ENCODE measurements around the gene HIP1. TPM values are rescaled to one million over a fixed set of nuclear protein-coding genes. Genes with fewer than 3 reads are reported as not detected.

The HIP1 gene
- total RNA-seq, 1 donor from 2014 or later = 39.2 TPM

DNA sequence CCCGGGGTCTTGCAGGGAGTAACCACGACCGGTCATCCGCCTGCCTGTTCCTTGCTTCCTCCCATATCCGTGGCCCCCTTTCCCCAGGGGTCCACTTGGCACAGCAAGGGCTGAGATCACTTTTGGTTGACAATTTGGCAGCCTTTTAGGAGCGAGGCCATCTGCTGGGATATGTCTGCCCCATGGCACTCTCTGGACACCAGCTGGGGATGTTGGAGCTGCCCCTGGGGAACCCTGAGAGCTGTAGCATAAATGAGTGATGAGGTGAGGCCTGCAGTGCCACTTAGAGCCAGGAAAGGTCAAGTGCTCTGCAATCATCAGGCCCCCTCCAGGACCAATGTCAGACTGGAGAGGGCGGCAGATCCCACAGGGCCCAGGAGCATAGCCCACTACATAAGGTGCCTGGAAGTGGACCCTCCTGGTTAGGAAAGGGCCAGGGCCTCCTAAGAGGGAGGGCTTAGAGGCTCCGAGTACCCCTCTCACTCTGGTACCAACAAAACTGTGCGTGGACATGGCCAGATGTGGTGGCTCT lies 92.1 kb downstream of the HIP1 start:
- H3K27ac Mint-ChIP-seq = peak overlapping the region; percentile 30
- Histone ChIP-seq H3K27ac (no peak overlapping the region), H3K4me3 (no peak overlapping the region), H3K9me3 (ENCODE audit: low read depth) (no peaks in the 10 kb centered on the region), H3F3A (ENCODE audit: low read depth) (peaks cover 28% of the 10 kb centered on the region), H3K27me3 (no peaks in the 10 kb centered on the region), H3K9ac (no peak overlapping the region), H2AFZ (replicated peaks) (no peak overlapping the region), H3K36me3 (no peaks in the 10 kb centered on the region), H3K79me2 (ENCODE audit: low read depth) (no peaks in the 10 kb centered on the region), H3K4me2 (no peak overlapping the region), H3K4me1 (peaks cover 20% of the 10 kb centered on the region), H4K20me1 (ENCODE audit: low read depth) (no peaks in the 10 kb centered on the region)
- H3K27me3 Mint-ChIP-seq (ENCODE audit: insufficient read depth, low read depth) = no peaks in the 10 kb centered on the region
- H3K36me3 Mint-ChIP-seq = peaks cover 1% of the 10 kb centered on the region
- no peak for DNase-seq (ENCODE audit: low spot score)
- H3K4me3 Mint-ChIP-seq = no peak overlapping the region
- TF ChIP-seq EZH2phosphoT487 (IDR thresholded peaks at IDR 0.05) (no peak), CTCF (IDR thresholded peaks at IDR 0.05) (no peak), EZH2 (IDR thresholded peaks at IDR 0.05) (no peak)
- H3K9me3 Mint-ChIP-seq = peaks cover 9% of the 10 kb centered on the region
- H3K4me1 Mint-ChIP-seq = peaks cover 20% of the 10 kb centered on the region

GRCh38 chr7:75645570-75645969 lies 93.2 kb downstream of the HIP1 start:
- no peak for TF ChIP-seq CTCF (IDR thresholded peaks at IDR 0.05)
- TF ChIP-seq EZH2phosphoT487 (IDR thresholded peaks at IDR 0.05) = no peak
- no peak for TF ChIP-seq EZH2 (IDR thresholded peaks at IDR 0.05)
- H3K79me2 ChIP-seq (ENCODE audit: low read depth) = no peaks in the 10 kb centered on the region
- peaks cover 9% of the 10 kb centered on the region for H3K9me3 Mint-ChIP-seq
- H2AFZ ChIP-seq (replicated peaks) = no peak overlapping the region
- H3K27me3 Mint-ChIP-seq (ENCODE audit: insufficient read depth, low read depth) = no peaks in the 10 kb centered on the region
- H3K4me3 ChIP-seq = no peak overlapping the region
- peaks cover 15% of the 10 kb centered on the region for H3K4me1 Mint-ChIP-seq
- H3K36me3 Mint-ChIP-seq = peaks cover 1% of the 10 kb centered on the region
- H3K27me3 ChIP-seq = no peaks in the 10 kb centered on the region
- no peaks in the 10 kb centered on the region for H3K36me3 ChIP-seq
- no peaks in the 10 kb centered on the region for H4K20me1 ChIP-seq (ENCODE audit: low read depth)
- H3K4me1 ChIP-seq = peaks cover 15% of the 10 kb centered on the region
- no peak overlapping the region for H3K27ac ChIP-seq
- no peak for DNase-seq (ENCODE audit: low spot score)
- no peak overlapping the region for H3K4me2 ChIP-seq
- peaks cover 32% of the 10 kb centered on the region for H3F3A ChIP-seq (ENCODE audit: low read depth)
- H3K9ac ChIP-seq = no peak overlapping the region
- H3K4me3 Mint-ChIP-seq = no peak overlapping the region
- H3K27ac Mint-ChIP-seq = no peak overlapping the region
- no peaks in the 10 kb centered on the region for H3K9me3 ChIP-seq (ENCODE audit: low read depth)

- Mint-ChIP-seq H3K27ac (no peak overlapping the region), H3K4me3 (no peak overlapping the region), H3K36me3 (peaks cover 1% of the 10 kb centered on the region), H3K27me3 (ENCODE audit: insufficient read depth, low read depth) (peaks cover 4% of the 10 kb centered on the region), H3K9me3 (peaks cover 9% of the 10 kb centered on the region), H3K4me1 (peaks cover 13% of the 10 kb centered on the region)
- no peaks in the 10 kb centered on the region for H4K20me1 ChIP-seq (ENCODE audit: low read depth)
- H3K4me2 ChIP-seq = no peak overlapping the region
- H3F3A ChIP-seq (ENCODE audit: low read depth) = peaks cover 33% of the 10 kb centered on the region
- no peaks in the 10 kb centered on the region for H3K9me3 ChIP-seq (ENCODE audit: low read depth)
- H2AFZ ChIP-seq (replicated peaks) = no peak overlapping the region
- TF ChIP-seq EZH2phosphoT487 (IDR thresholded peaks at IDR 0.05) (no peak), CTCF (IDR thresholded peaks at IDR 0.05) (no peak), EZH2 (IDR thresholded peaks at IDR 0.05) (no peak)
- H3K79me2 ChIP-seq (ENCODE audit: low read depth) = no peaks in the 10 kb centered on the region
- no peak overlapping the region for H3K9ac ChIP-seq
- H3K36me3 ChIP-seq = no peaks in the 10 kb centered on the region
- H3K27me3 ChIP-seq = no peaks in the 10 kb centered on the region
- no peak overlapping the region for H3K27ac ChIP-seq
- DNase-seq (ENCODE audit: low spot score) = no peak
- H3K4me1 ChIP-seq = peaks cover 11% of the 10 kb centered on the region
- H3K4me3 ChIP-seq = no peak overlapping the region
Measured at GRCh38 chr7:75644589-75644988, 94.2 kb downstream of the HIP1 start.
